ENCODE results near the gene TMEM60. TPM values are rescaled to one million over a fixed set of nuclear protein-coding genes. Genes with fewer than 3 reads are reported as not detected.
"Not testable (repeated sequence)": the region's sequence is repeated elsewhere in the genome, so short reads cannot be mapped to it uniquely, and the experiment has no call there.

Gene TMEM60
- total RNA-seq, 1 experiment from 2014 or later = 13.9 TPM

GRCh38 chr7:77784426-77784825, 13.8 kb downstream of the TMEM60 start:
- not testable (repeated sequence) for DNase-seq (ENCODE audit: low spot score)

GRCh38 chr7:77783545-77783944, 14.7 kb downstream of the TMEM60 start:
- no peak for DNase-seq (ENCODE audit: low spot score)
- in situ Hi-C loops (cut with HindIII; ENCODE audit: low sequenced_read_pairs) = no loop called here

More at GRCh38 chr7:77784426-77784825, 13.8 kb downstream of the TMEM60 start:
- in situ Hi-C loops (cut with HindIII; ENCODE audit: low sequenced_read_pairs) = not testable (repeated sequence)

DNA sequence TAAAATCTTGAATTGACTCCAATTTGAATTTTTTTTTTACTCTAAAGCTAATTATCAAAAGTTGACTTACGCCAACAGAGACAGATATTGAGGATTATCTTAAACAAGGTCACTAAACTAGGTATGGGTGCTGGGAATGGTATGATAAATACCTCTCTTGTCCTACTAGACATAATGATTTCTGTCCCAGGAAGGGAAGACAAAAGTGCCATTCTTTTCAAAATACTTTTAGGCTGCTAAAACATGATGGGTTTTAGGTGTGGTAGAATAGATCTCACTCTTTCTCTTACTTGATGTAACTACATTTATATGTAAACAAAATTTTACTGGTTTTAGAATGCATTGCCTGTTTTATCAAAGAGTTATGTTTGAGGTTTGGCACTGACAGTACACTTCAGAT, 15.1 kb downstream of the TMEM60 start:
- in situ Hi-C loops (cut with HindIII; ENCODE audit: low sequenced_read_pairs) = no loop called here

DNA sequence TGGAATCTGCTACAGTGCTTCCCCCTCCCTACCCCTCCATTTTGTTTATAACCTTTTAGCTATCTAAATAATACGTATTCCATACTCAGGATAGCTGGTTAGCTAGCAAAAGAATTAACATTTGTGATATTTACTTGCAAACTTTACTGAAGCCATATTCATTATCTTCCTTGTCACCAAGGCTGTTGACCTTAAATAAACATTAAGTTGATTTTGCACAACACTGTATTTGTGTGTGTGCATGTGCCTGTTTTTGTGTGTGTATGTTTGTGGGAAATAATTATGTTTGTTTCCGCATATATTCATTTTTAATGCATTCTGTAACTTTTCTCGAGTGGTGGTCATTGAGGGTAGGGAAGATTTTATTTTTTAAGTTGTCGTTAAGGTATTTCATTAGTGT, 15.9 kb downstream of the TMEM60 start:
- in situ Hi-C loops (cut with HindIII; ENCODE audit: low sequenced_read_pairs) = no loop called here
- no peak for DNase-seq (ENCODE audit: low spot score)

More for the DNA sequence above, 15.1 kb downstream of the TMEM60 start:
- DNase-seq (ENCODE audit: low spot score) = no peak

DNA sequence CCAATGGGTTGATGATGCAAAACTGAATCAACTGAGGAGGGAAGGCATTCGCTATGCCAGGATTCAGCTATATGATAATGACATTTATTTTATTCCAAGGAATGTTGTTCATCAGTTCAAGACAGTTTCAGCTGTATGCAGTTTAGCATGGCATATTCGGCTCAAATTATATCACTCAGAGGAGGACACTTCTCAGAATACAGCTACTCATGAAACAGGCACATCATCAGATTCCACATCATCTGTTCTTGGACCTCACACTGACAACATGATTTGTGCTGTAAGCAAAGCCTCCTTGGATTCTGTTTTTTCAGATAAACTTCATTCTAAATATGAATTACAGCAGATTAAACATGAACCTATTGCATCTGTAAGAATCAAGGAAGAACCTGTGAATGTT, 19.7 kb downstream of the TMEM60 start:
- DNase-seq (ENCODE audit: low spot score) = no peak
- in situ Hi-C loops (cut with HindIII; ENCODE audit: low sequenced_read_pairs) = no loop called here

GRCh38 chr7:77771901-77772300, 26.3 kb downstream of the TMEM60 start:
- DNase-seq (ENCODE audit: low spot score) = no peak

GRCh38 chr7:77770316-77770715, 27.9 kb downstream of the TMEM60 start:
- in situ Hi-C loops (cut with HindIII; ENCODE audit: low sequenced_read_pairs) = no loop called here
- no peak for DNase-seq (ENCODE audit: low spot score)

More at GRCh38 chr7:77771901-77772300, 26.3 kb downstream of the TMEM60 start:
- in situ Hi-C loops (cut with HindIII; ENCODE audit: low sequenced_read_pairs) = no loop called here

GRCh38 chr7:77766801-77767605, 31.2 kb downstream of the TMEM60 start:
- in situ Hi-C loops (cut with HindIII; ENCODE audit: low sequenced_read_pairs) = no loop called here
- no peak for DNase-seq (ENCODE audit: low spot score)

GRCh38 chr7:77765906-77766800, 32.1 kb downstream of the TMEM60 start:
- in situ Hi-C loops (cut with HindIII; ENCODE audit: low sequenced_read_pairs) = no loop called here
- DNase-seq (ENCODE audit: low spot score) = no peak

DNA sequence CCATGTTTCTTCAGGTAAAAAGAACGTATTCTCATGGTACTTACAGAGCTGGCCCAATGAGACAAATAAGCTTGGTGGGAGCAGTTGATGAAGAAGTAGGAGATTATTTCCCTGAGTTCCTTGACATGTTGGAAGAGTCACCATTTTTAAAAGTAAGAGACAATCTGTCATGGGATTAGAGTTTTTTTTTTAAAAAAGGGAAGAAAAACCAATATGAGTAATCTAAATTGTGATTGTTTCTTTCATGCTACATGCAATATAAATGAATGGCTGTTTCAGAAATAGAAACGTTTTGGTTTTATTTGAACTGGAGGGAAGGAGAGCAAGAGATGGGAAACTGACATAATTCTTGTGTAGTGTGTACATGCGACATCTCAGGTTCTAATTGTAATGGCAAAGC, 32.8 kb downstream of the TMEM60 start:
- in situ Hi-C loops (cut with HindIII; ENCODE audit: low sequenced_read_pairs) = no loop called here
- DNase-seq (ENCODE audit: low spot score) = no peak

GRCh38 chr7:77760809-77761453, 37.3 kb downstream of the TMEM60 start:
- DNase-seq (ENCODE audit: low spot score) = no peak
- in situ Hi-C loops (cut with HindIII; ENCODE audit: low sequenced_read_pairs) = no loop called here

DNA sequence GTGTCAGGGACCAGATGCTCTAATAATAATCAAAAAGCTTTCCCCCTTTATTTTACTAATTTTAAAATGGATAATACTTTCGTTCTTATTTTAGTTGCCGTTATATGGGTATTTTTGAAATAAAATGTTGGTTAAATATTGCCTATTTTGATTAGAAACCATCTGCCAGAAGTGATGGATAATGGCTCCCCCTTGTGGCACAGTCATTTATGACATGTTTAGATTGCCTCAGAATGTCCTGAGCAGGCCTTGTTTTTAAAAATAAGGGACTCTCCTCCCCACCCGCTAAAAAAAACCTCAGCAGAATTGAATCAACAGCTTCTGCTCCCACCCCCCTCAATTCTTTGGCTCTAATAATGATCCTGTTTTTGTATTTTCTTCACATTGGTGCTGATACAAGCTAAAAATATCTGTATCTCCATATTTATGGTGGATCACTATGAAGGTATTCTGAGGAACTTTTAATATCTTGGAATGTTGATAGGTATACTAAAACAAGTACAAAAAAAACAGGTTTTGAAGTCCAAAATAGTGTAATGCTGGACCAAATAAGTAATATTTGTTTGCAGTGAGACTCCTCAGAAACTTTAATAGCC, 38.8 kb downstream of the TMEM60 start:
- DNase-seq (ENCODE audit: low spot score) = peak; percentile 84
- in situ Hi-C loops (cut with HindIII; ENCODE audit: low sequenced_read_pairs) = no loop called here

- peak; percentile 28 for DNase-seq (ENCODE audit: low spot score)
- in situ Hi-C loops (cut with HindIII; ENCODE audit: low sequenced_read_pairs) = no loop called here
Measured at GRCh38 chr7:77757589-77757988, 40.6 kb downstream of the TMEM60 start.

GRCh38 chr7:77753173-77753572, 45.1 kb downstream of the TMEM60 start:
- in situ Hi-C loops (cut with HindIII; ENCODE audit: low sequenced_read_pairs) = no loop called here

DNA sequence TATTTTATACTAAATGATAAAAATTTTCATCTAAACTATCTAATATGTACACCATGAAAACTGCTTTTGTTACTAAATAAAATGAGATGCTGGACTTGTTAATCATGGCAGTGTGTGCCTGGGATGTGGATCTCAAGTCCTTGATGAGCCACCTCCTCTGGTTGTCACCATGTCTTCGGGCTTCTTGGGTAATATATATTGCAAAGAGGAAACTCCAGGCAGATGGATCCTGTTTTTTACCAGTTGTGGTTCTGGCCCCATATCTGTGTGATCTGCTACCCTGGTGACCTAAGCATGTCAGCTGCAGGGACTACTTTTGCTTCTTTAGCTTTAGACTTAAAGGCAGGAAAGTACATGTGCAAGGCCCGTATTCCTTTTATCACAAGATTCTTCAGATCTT, 46.2 kb downstream of the TMEM60 start:
- DNase-seq (ENCODE audit: low spot score) = no peak
- in situ Hi-C loops (cut with HindIII; ENCODE audit: low sequenced_read_pairs) = no loop called here

More at GRCh38 chr7:77753173-77753572, 45.1 kb downstream of the TMEM60 start:
- no peak for DNase-seq (ENCODE audit: low spot score)

DNA sequence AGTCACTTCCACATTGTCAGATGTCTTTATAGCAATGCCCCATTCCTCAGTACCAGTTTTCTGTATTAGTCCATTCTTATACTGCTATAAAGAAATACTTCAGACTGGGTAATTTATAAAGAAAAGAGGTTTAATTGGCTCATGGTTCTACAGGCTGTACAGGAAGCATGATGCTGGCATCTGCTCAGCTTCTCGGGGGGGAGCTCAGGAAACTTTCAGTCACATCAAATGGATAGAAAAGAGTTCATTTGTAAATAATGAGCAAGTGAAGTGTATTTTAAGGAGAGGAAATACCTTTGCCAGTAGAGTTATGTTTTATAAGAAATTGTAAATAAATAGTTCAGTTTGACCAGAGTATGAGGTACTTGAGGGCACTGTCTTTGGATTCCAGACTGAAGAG, 50.5 kb downstream of the TMEM60 start:
- no peak for DNase-seq (ENCODE audit: low spot score)
- in situ Hi-C loops (cut with HindIII; ENCODE audit: low sequenced_read_pairs) = no loop called here

GRCh38 chr7:77747178-77747577, 51.1 kb downstream of the TMEM60 start:
- DNase-seq (ENCODE audit: low spot score) = no peak
- in situ Hi-C loops (cut with HindIII; ENCODE audit: low sequenced_read_pairs) = no loop called here

GRCh38 chr7:77746824-77747165, 51.4 kb downstream of the TMEM60 start:
- DNase-seq (ENCODE audit: low spot score) = no peak
- in situ Hi-C loops (cut with HindIII; ENCODE audit: low sequenced_read_pairs) = no loop called here

- no peak for DNase-seq (ENCODE audit: low spot score)
- in situ Hi-C loops (cut with HindIII; ENCODE audit: low sequenced_read_pairs) = no loop called here
Measured at GRCh38 chr7:77746164-77746823, 51.9 kb downstream of the TMEM60 start.

Data from G401 (cell line).